GM12878 (cell line): ENCODE data around the gene FGFR1OP2. TPM values are rescaled to one million over a fixed set of nuclear protein-coding genes. Genes with fewer than 3 reads are reported as not detected.
"Not testable (repeated sequence)": the region's sequence is repeated elsewhere in the genome, so short reads cannot be mapped to it uniquely, and the experiment has no call there.

Source experiments
- ATAC-seq: fragments of 200-7000 bp; cut with Tn5 transposase; 3 replicates; pipeline ENCODE4 v1.9.1; 2020; ENCODE audit warnings: mild to moderate bottlenecking, moderate library complexity
- BruUV-seq: library from RNA; stranded (reverse); fragments of 400-500 nt; replicated peaks from 2 replicates; lab custom pipeline; 2021; lab: Mats Ljungman, UMichigan
- CTCF ChIA-PET: fragments of 300-600 bp; sonication (Branson Sonifier 250); formaldehyde crosslinking; extraction: SDS; loops from one replicate; lab custom pipeline; 2021; ENCODE audit warnings: inconsistent platforms; lab: Yijun Ruan, JAX
- POLR2A ChIA-PET: fragments of 350-600 bp; formaldehyde crosslinking; extraction: SDS; loops from one replicate; lab custom pipeline; 2021; ENCODE audit warnings: inconsistent platforms; lab: Charles Lee
- RAD21 ChIA-PET: fragments of 300-600 bp; sonication (Branson Sonifier 250); formaldehyde crosslinking; loops from one replicate; lab custom pipeline; 2023; ENCODE audit warnings: antibody characterized with exemption; ENCODE audit not compliant: unreplicated experiment; lab: Charles Lee
- SMC1A ChIA-PET: fragments of 300-600 bp; sonication (Branson Sonifier 250); formaldehyde crosslinking; loops from one replicate; lab custom pipeline; 2023; ENCODE audit not compliant: unreplicated experiment, uncharacterized antibody; lab: Charles Lee
- DNase-seq: peaks from one replicate; pipeline ENCODE4 v3.0.0-alpha.2; 2011; ENCODE audit warnings: low read depth, low spot score
- FAIRE-seq: peaks from 3 replicates; lab custom pipeline; 2011; peaks lifted over from hg19 to GRCh38; lab: Jason Lieb, UNC
- H2AFZ ChIP-seq: 2 replicates; pipeline ENCODE4 v1.6.0; 2011; ENCODE audit warnings: low read depth, low read length, control low read depth; ENCODE audit not compliant: control insufficient read depth
- H3K27ac ChIP-seq: 2 replicates; pipeline ENCODE4 v1.5.1; 2011; ENCODE audit warnings: control low read depth; ENCODE audit not compliant: control insufficient read depth, insufficient read depth
- H3K27me3 ChIP-seq, 2 experiments: replicated peaks in 1 of 2; 2 replicates each; pipeline versions ENCODE4 v1.6.0 to v1.6.1; 2011; ENCODE audit warnings: low read length in 1 of 2; ENCODE audit not compliant: control insufficient read depth in 2 of 2, insufficient read depth in 2 of 2
- H3K36me3 ChIP-seq, 2 experiments: 2 replicates each; pipeline ENCODE4 v1.5.1; 2011; ENCODE audit warnings: low read length in 1 of 2; ENCODE audit not compliant: control insufficient read depth in 2 of 2, insufficient read depth in 2 of 2
- H3K4me1 ChIP-seq: 2 replicates; pipeline ENCODE4 v1.6.1; 2011; ENCODE audit warnings: mild to moderate bottlenecking, low read length, moderate library complexity, mixed read lengths; ENCODE audit not compliant: control insufficient read depth, insufficient read depth
- H3K4me2 ChIP-seq: 2 replicates; pipeline ENCODE4 v1.6.0; 2011; ENCODE audit warnings: control low read depth; ENCODE audit not compliant: control insufficient read depth, insufficient read depth
- H3K4me3 ChIP-seq: fragments of 200-600 bp; sonication (generic); 2 replicates; pipeline ENCODE4 v1.5.1; 2016
- H3K79me2 ChIP-seq: 2 replicates; pipeline ENCODE4 v1.6.0; 2011; ENCODE audit warnings: low read length; ENCODE audit not compliant: control insufficient read depth, insufficient read depth
- H3K9ac ChIP-seq: 2 replicates; pipeline ENCODE4 v1.8.0; 2011; ENCODE audit warnings: low read length, control low read depth, mixed read lengths; ENCODE audit not compliant: control insufficient read depth, insufficient read depth
- H3K9me3 ChIP-seq: replicated peaks from 3 replicates; pipeline ENCODE4 v1.5.1; 2011; ENCODE audit warnings: mild to moderate bottlenecking, low read length; ENCODE audit not compliant: control insufficient read depth, insufficient read depth
- H4K20me1 ChIP-seq: 2 replicates; pipeline ENCODE4 v1.6.0; 2011; ENCODE audit not compliant: control insufficient read depth, insufficient read depth
- ATF3 ChIP-seq: IDR thresholded peaks from 2 replicates; pipeline ENCODE4 v1.6.1; 2011; ENCODE audit warnings: low read depth, mild to moderate bottlenecking, low read length, moderate library complexity, borderline replicate concordance; ENCODE audit errors: extremely low read depth
- E4F1 ChIP-seq: fragments of 450-650 bp; IDR thresholded peaks from 2 replicates; pipeline ENCODE4 v1.6.1; 2018; ENCODE audit warnings: borderline replicate concordance, mild to moderate bottlenecking; ENCODE audit not compliant: partially characterized antibody
- HDAC2 ChIP-seq: fragments of 200-600 bp; sonication (generic); IDR thresholded peaks from 2 replicates; pipeline ENCODE4 v1.6.1; 2017
- IRF4 ChIP-seq: IDR thresholded peaks from 2 replicates; pipeline ENCODE4 v1.6.1; 2011; ENCODE audit warnings: low read depth, low read length
- PAX8 ChIP-seq: fragments of 450-650 bp; IDR thresholded peaks from 2 replicates; pipeline ENCODE4 v1.6.1; 2017; ENCODE audit warnings: mild to moderate bottlenecking, moderate library complexity
- REST ChIP-seq: IDR thresholded peaks from 2 replicates; pipeline ENCODE4 v1.6.1; 2012; ENCODE audit warnings: mild to moderate bottlenecking, low read depth, low read length
- SIX5 ChIP-seq: IDR thresholded peaks from 2 replicates; pipeline ENCODE4 v1.6.1; 2011; ENCODE audit warnings: mild to moderate bottlenecking, low read depth, low read length, moderate library complexity; ENCODE audit not compliant: severe bottlenecking
- SMARCA5 ChIP-seq: fragments of 450-650 bp; IDR thresholded peaks from 2 replicates; pipeline ENCODE4 v1.6.1; 2017; ENCODE audit warnings: mild to moderate bottlenecking
- USF2 ChIP-seq: IDR thresholded peaks from 2 replicates; pipeline ENCODE4 v1.6.1; 2011; ENCODE audit warnings: low read depth, low read length, improper control_type of control experiment, borderline replicate concordance
- ZBTB4 ChIP-seq: fragments of 450-650 bp; formaldehyde crosslinking; IDR thresholded peaks from 2 replicates; pipeline ENCODE4 v1.4.0; 2022; ENCODE audit warnings: mild to moderate bottlenecking, moderate library complexity
- WGBS: methylation state at CpG from one replicate; pipeline ENCODE4 v1.1.6; 2016; ENCODE audit warnings: low lambda C conversion rate; ENCODE audit not compliant: insufficient replicate concordance, insufficient coverage; ENCODE audit errors: missing lambda C conversion rate; 5-methylcytosine and 5-hydroxymethylcytosine counted together
- in situ Hi-C: fragments of 300-500 bp; cut with MboI; formaldehyde crosslinking; loops from 9 replicates; pipeline ENCODE4 v1.14.3; 2018; ENCODE audit warnings: mixed read lengths
- intact Hi-C: fragments of 100-400 bp; cut with micrococcal nuclease; formaldehyde crosslinking; loops from one replicate; pipeline ENCODE4 v1.14.2; 2022; ENCODE audit not compliant: unreplicated experiment
- polyA plus RNA-seq, 11 experiments: library from polyadenylated mRNA; depleted of rRNA in 4 of 11; unstranded in 6 of 11; stranded (reverse) in 5 of 11; fragments of >200 nt; fragmentation: Nextera tagmentation in 4 of 11; fragmentation: Illumina TruSeq in 1 of 11; extraction: Ambion mirVana in 4 of 11; extraction: Trizol in 1 of 11; gene quantifications; 1 replicate in 1 of 11; 2 replicates in 10 of 11; pipeline versions ENCODE4 v1.2.1 to v1.2.3, GENCODE V29; 2011 to 2016; ENCODE audit warnings: inconsistent platforms in 2 of 11, missing spikeins in 2 of 11, low read depth in 1 of 11
- total RNA-seq, 4 experiments: library from RNA; depleted of rRNA in 3 of 4; stranded (reverse); fragments of >200 nt in 3 of 4; fragmentation: Illumina TruSeq in 1 of 4; extraction: Trizol in 1 of 4; gene quantifications; 2 replicates each; pipeline versions ENCODE4 v1.2.1 to v1.2.3, GENCODE V29; 2013 to 2021

The FGFR1OP2 gene
- total and polyA plus RNA-seq, 10 of the 15 experiments (the other 5 are each of a cell fraction or from before 2014, with no cell fraction given): 28.5 to 59.1 (median 38.3) TPM

- TF ChIP-seq REST (no peak), IRF4 (no peak), HDAC2 (no peak), USF2 (no peak), ZBTB4 (CRISPR knock-in tag) (no peak), SIX5 (no peak), E4F1 (no peak), SMARCA5 (no peak), ATF3 (no peak), PAX8 (no peak)
Observed at GRCh38 chr12:26896913-26897312, 41.4 kb upstream of the FGFR1OP2 start (continued).

- DNase-seq, H3K79me2 ChIP-seq, H3K27me3 ChIP-seq, H3K4me1 ChIP-seq, H3K4me3 ChIP-seq, H3K4me2 ChIP-seq, H2AFZ ChIP-seq, FAIRE-seq, in situ Hi-C loops, intact Hi-C loops, H3K9me3 ChIP-seq, BruUV-seq, H3K9ac ChIP-seq, H4K20me1 ChIP-seq, ATAC-seq, H3K27ac ChIP-seq: not testable (repeated sequence)
- ChIA-PET POLR2A (interaction anchor here (0.6 to 0.7 kb wide), 2 partner anchors 9 to 75 kb away, joined by 3 to 4 read pairs; no protein-coding TSS in a partner anchor), SMC1A (interaction anchor here (1.4 kb wide), 1 partner anchor 10 kb away, joined by 4 read pairs; no protein-coding TSS in a partner anchor), RAD21 (interaction anchor here (0.6 kb wide), 1 partner anchor 1627 kb away, joined by 3 read pairs; no protein-coding TSS in a partner anchor), CTCF (interaction anchor here (0.6 to 1.6 kb wide), 3 partner anchors 17 to 403 kb away, joined by 3 to 4 read pairs (median 3); no protein-coding TSS in a partner anchor)
- WGBS: 97% methylated on average over 2 of the region's 3 CpGs
- peaks cover 3 to 27% of the 10 kb centered on the region in 2 experiments for H3K36me3 ChIP-seq
Observed at GRCh38 chr12:26903396-26903795, 34.9 kb upstream of the FGFR1OP2 start.
